Measurements from ENCODE around the gene SORCS2.

- TF ChIP-seq, protein P1, sequence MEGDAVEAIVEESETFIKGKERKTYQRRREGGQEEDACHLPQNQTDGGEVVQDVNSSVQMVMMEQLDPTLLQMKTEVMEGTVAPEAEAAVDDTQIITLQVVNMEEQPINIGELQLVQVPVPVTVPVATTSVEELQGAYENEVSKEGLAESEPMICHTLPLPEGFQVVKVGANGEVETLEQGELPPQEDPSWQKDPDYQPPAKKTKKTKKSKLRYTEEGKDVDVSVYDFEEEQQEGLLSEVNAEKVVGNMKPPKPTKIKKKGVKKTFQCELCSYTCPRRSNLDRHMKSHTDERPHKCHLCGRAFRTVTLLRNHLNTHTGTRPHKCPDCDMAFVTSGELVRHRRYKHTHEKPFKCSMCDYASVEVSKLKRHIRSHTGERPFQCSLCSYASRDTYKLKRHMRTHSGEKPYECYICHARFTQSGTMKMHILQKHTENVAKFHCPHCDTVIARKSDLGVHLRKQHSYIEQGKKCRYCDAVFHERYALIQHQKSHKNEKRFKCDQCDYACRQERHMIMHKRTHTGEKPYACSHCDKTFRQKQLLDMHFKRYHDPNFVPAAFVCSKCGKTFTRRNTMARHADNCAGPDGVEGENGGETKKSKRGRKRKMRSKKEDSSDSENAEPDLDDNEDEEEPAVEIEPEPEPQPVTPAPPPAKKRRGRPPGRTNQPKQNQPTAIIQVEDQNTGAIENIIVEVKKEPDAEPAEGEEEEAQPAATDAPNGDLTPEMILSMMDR (IDR thresholded peaks at IDR 0.05 in 4 of 5, conservative IDR thresholded peaks at IDR 0.05 in 1 of 5): no peak
- TF ChIP-seq POLR2A (IDR thresholded peaks at IDR 0.05): no peak
These were observed 22.0 kb downstream of the SORCS2 start for GRCh38 chr4:7214359-7214758.

Measured in gastrocnemius medialis (tissue), 4 donors.